CD14-positive monocyte (primary cell): Measurements from ENCODE around the gene TUBB. TPM values are rescaled to one million over a fixed set of nuclear protein-coding genes. Genes with fewer than 3 reads are reported as not detected.

Experiments
- DNase-seq, 3 donors: peaks; one replicate each; pipeline ENCODE4 v3.0.0-alpha.2; 2011 to 2022
- H2AFZ ChIP-seq: 2 replicates; pipeline ENCODE4 v1.6.0; 2012; ENCODE audit warnings: mild to moderate bottlenecking, low read depth, low read length, inconsistent platforms; ENCODE audit not compliant: insufficient read depth, poor library complexity, severe bottlenecking
- H3K27ac ChIP-seq, 2 donors: 1 replicate in 1 of 2; 2 replicates in 1 of 2; pipeline ENCODE4 v1.5.1; 2012 to 2013; ENCODE audit warnings: low read length in 2 of 2, control low read depth in 1 of 2, inconsistent platforms in 1 of 2, low read depth in 1 of 2, mild to moderate bottlenecking in 1 of 2
- H3K27me3 ChIP-seq, 2 donors: one replicate each; pipeline versions ENCODE4 v1.6.0 to v1.6.1; 2011 to 2013; ENCODE audit warnings: low read length in 2 of 2; ENCODE audit not compliant: control insufficient read depth in 2 of 2, insufficient read depth in 2 of 2
- H3K36me3 ChIP-seq, 2 donors: replicated peaks in 1 of 2; 1 replicate in 1 of 2; 2 replicates in 1 of 2; pipeline versions ENCODE4 v1.5.1 to v1.6.1; 2012 to 2013; ENCODE audit warnings: low read length in 2 of 2, control low read depth in 1 of 2, inconsistent platforms in 1 of 2, mild to moderate bottlenecking in 1 of 2; ENCODE audit not compliant: insufficient read depth in 2 of 2, control insufficient read depth in 1 of 2
- H3K4me1 ChIP-seq, 2 donors: 1 replicate in 1 of 2; 2 replicates in 1 of 2; pipeline versions ENCODE4 v1.5.1 to v1.6.1; 2012 to 2013; ENCODE audit warnings: low read length in 2 of 2, control low read depth in 1 of 2, inconsistent platforms in 1 of 2, mild to moderate bottlenecking in 1 of 2, moderate library complexity in 1 of 2; ENCODE audit not compliant: insufficient read depth in 2 of 2, control insufficient read depth in 1 of 2
- H3K4me2 ChIP-seq: replicated peaks from 2 replicates; pipeline ENCODE3; 2012; ENCODE audit warnings: low read length, moderate library complexity, mild to moderate bottlenecking; ENCODE audit not compliant: poor library complexity, severe bottlenecking; ENCODE audit errors: extremely low read depth
- H3K4me3 ChIP-seq, 3 experiments: fragments of 200-600 bp in 1 of 3; sonication (generic) in 1 of 3; replicated peaks in 1 of 3; 1 replicate in 2 of 3; 2 replicates in 1 of 3; pipeline ENCODE4 v1.5.1; 2011 to 2013; ENCODE audit warnings: low read length in 3 of 3, mild to moderate bottlenecking in 3 of 3, control low read depth in 2 of 3, low read depth in 2 of 3, inconsistent platforms in 1 of 3, moderate library complexity in 1 of 3
- H3K79me2 ChIP-seq: 2 replicates; pipeline ENCODE4 v1.6.0; 2012; ENCODE audit warnings: mild to moderate bottlenecking, control low read depth, inconsistent platforms, low read length, moderate library complexity; ENCODE audit not compliant: insufficient read depth
- H3K9ac ChIP-seq: 2 replicates; pipeline ENCODE4 v1.6.0; 2017; ENCODE audit warnings: low read length, mild to moderate bottlenecking; ENCODE audit not compliant: insufficient read depth, poor library complexity, severe bottlenecking
- H3K9me3 ChIP-seq, 2 donors: replicated peaks in 1 of 2; 1 replicate in 1 of 2; 2 replicates in 1 of 2; pipeline versions ENCODE4 v1.5.1 to v1.6.1; 2012 to 2013; ENCODE audit warnings: low read length in 2 of 2, control low read depth in 1 of 2; ENCODE audit not compliant: control insufficient read depth in 1 of 2, insufficient read depth in 1 of 2
- H4K20me1 ChIP-seq: 2 replicates; pipeline ENCODE4 v1.6.0; 2012; ENCODE audit warnings: mild to moderate bottlenecking, low read length, control low read depth, moderate library complexity; ENCODE audit not compliant: insufficient read depth
- H3K27ac Mint-ChIP-seq, 7 donors: one replicate each; pipeline ENCODE4 v1.8.0; 2020; ENCODE audit warnings: mild to moderate bottlenecking in 7 of 7, mixed read lengths in 7 of 7, moderate library complexity in 6 of 7, inconsistent platforms in 2 of 7
- H3K27me3 Mint-ChIP-seq, 3 donors: one replicate each; pipeline ENCODE4 v1.8.0; 2021 to 2022; ENCODE audit warnings: low read depth in 3 of 3, mild to moderate bottlenecking in 3 of 3, mixed read lengths in 3 of 3, moderate library complexity in 3 of 3, inconsistent platforms in 1 of 3
- H3K36me3 Mint-ChIP-seq, 2 donors: one replicate each; pipeline ENCODE4 v1.8.0; 2020; ENCODE audit warnings: mixed read lengths in 2 of 2, inconsistent platforms in 1 of 2, mild to moderate bottlenecking in 1 of 2
- H3K4me1 Mint-ChIP-seq: one replicate; pipeline ENCODE4 v1.8.0; 2020; ENCODE audit warnings: mild to moderate bottlenecking, mixed read lengths
- H3K4me3 Mint-ChIP-seq, 2 donors: one replicate each; pipeline ENCODE4 v1.8.0; 2020; ENCODE audit warnings: mild to moderate bottlenecking in 2 of 2, mixed read lengths in 2 of 2, moderate library complexity in 1 of 2
- H3K9me3 Mint-ChIP-seq, 7 donors: one replicate each; pipeline ENCODE4 v1.8.0; 2020 to 2022; ENCODE audit warnings: mixed read lengths in 7 of 7, mild to moderate bottlenecking in 6 of 7, moderate library complexity in 6 of 7, inconsistent platforms in 2 of 7
- CTCF ChIP-seq: fragments of 200-600 bp; IDR thresholded peaks from one replicate; pipeline ENCODE4 v1.8.0; 2022; ENCODE audit warnings: antibody characterized with exemption, mild to moderate bottlenecking
- whole genome bisulfite sequencing: methylation state at CpG from one replicate; pipeline ENCODE4 v1.1.5; 2013; ENCODE audit warnings: missing lambda C conversion rate; ENCODE audit not compliant: insufficient coverage; 5-methylcytosine and 5-hydroxymethylcytosine counted together
- intact Hi-C, 2 donors: fragments of 100-400 bp; cut with micrococcal nuclease; formaldehyde crosslinking; loops; one replicate each; pipeline versions ENCODE4 v1.15.0 to v1.15.1; 2023
- polyA plus RNA-seq, 3 donors: library from polyadenylated mRNA; depleted of rRNA in 1 of 3; unstranded in 2 of 3; stranded (reverse) in 1 of 3; fragments of 300-500 nt in 2 of 3; fragments of >200 nt in 1 of 3; fragmentation: Illumina TruSeq in 2 of 3; gene quantifications; 1 replicate in 2 of 3; 2 replicates in 1 of 3; pipeline ENCODE4 v1.2.3, GENCODE V29; 2012 to 2021

Gene TUBB
- polyA plus RNA-seq, 3 donors, result 48.4 to 130 (median 57.0) TPM

DNA sequence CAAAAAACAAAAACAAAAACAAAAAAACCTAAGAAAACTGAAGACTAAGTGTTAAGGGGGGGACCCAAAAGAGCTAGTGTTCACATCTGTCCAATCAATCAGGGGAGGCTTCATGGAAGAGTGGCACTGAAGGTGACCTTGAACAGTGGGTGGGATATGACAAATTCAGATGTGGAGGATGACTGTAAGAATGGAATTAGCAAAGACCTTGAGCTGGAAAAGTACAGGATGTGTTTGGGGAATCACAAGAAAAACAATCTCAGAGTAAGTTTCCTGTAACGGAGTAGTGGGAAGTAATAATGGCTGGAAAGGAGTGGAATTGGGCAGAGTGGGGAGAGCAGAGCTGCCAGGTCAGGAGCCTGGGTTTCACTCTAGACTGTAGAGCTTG lies 27.1 kb downstream of the TUBB start:
- Histone ChIP-seq H3K36me3 (no peaks in the 10 kb centered on the region), H2AFZ (no peak overlapping the region), H3K4me3 (no peak overlapping the region), H3K9me3 (no peaks in the 10 kb centered on the region), H3K4me2 (no peak overlapping the region), H3K27me3 (peaks cover 0 to 4% of the 10 kb centered on the region in 2 donors), H3K4me1 (peaks cover 16 to 29% of the 10 kb centered on the region in 2 donors), H4K20me1 (peaks cover 14% of the 10 kb centered on the region), H3K27ac (no peak overlapping the region), H3K79me2 (peaks cover 19% of the 10 kb centered on the region), H3K9ac (no peak overlapping the region)
- 100% methylated on average over 1 of the region's 1 CpG for WGBS
- Mint-ChIP-seq H3K27ac (no peak overlapping the region), H3K36me3 (peaks cover 4 to 10% of the 10 kb centered on the region in 2 donors), H3K27me3 (peaks cover 7 to 12% (median 8%) of the 10 kb centered on the region in 3 donors), H3K9me3 (peaks cover 0 to 3% (median 0%) of the 10 kb centered on the region in 7 donors), H3K4me3 (peak overlapping the region in 1 of 2 donors; percentile 5), H3K4me1 (peaks cover 33% of the 10 kb centered on the region)
- intact Hi-C loops, result loop anchor here in 1 of 2 donors (10.0 kb wide), 1 partner anchor 338 kb away; no protein-coding TSS in a partner anchor
- no peak for TF ChIP-seq CTCF
- no peak for DNase-seq

DNA sequence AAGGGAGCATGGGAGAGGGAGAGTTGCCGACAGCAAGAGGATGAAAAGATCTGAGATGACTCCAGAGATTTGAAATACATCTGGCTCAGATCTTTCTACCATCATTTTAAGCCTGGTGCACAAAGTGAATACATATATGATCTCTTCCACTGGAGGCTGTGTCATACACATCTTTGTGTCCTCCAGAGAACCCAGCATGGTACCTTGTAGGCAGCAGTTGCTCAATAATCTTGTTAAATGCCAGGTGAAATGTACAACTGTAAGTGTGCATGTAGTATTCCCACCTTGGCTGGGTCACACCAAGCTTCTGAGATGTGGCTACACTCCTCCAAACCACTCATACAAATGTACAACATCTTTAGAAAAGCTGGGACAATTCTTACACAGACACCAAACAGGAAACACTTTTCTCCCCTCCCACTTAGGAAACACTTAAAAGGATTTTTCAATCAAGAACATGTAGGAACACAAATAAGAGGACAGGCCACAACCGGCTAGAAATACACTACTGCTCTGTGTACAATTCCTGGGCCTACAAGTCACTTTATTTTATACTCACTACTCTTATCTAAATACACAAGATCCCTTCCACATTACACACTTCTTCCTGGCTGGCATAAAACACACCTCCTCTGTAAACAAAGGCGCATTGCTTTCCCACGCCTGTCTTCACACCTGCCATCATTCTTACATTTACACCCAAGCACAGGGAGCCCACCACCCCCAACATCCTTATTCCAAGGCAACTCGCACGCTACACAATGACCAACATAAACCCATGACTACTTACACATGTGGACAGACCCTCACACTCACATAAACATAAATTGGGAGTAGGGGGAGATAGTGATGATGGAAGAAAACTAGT lies 28.0 kb downstream of the TUBB start:
- no peaks in the 10 kb centered on the region for H3K36me3 ChIP-seq
- H3K27me3 ChIP-seq, result peaks cover 0 to 4% of the 10 kb centered on the region in 2 donors
- peaks cover 11% of the 10 kb centered on the region for H3K79me2 ChIP-seq
- peaks cover 12% of the 10 kb centered on the region for H4K20me1 ChIP-seq
- H3K4me2 ChIP-seq, result no peak overlapping the region
- intact Hi-C loops, result loop anchor here in 1 of 2 donors (10.0 kb wide), 1 partner anchor 337 kb away; no protein-coding TSS in a partner anchor
- 86% methylated on average over 3 of the region's 6 CpGs for WGBS
- Mint-ChIP-seq H3K27me3 (peaks cover 7 to 12% (median 10%) of the 10 kb centered on the region in 3 donors), H3K9me3 (peaks cover 0 to 3% (median 0%) of the 10 kb centered on the region in 7 donors), H3K27ac (no peak overlapping the region), H3K36me3 (peaks cover 4 to 11% of the 10 kb centered on the region in 2 donors), H3K4me1 (peaks cover 41% of the 10 kb centered on the region), H3K4me3 (no peak overlapping the region)
- no peak overlapping the region for H3K27ac ChIP-seq
- H3K9me3 ChIP-seq, result no peaks in the 10 kb centered on the region
- no peak for TF ChIP-seq CTCF
- H3K4me1 ChIP-seq, result peaks cover 24 to 35% of the 10 kb centered on the region in 2 donors
- no peak overlapping the region for H2AFZ ChIP-seq
- no peak for DNase-seq
- no peak overlapping the region for H3K9ac ChIP-seq
- H3K4me3 ChIP-seq, result no peak overlapping the region
